CD4-positive, CD25-positive, alpha-beta regulatory T cell (primary cell): ENCODE results near the gene ASAP2. TPM values are rescaled to one million over a fixed set of nuclear protein-coding genes. Genes with fewer than 3 reads are reported as not detected.

Source experiments
- ATAC-seq, 2 donors: fragments of 150-1000 bp; cut with Tn5 transposase; one replicate each; pipeline ENCODE4 v1.10.0; 2021; ENCODE audit warnings: low read depth in 2 of 2, moderate number of reproducible peaks in 2 of 2, moderate library complexity in 1 of 2
- DNase-seq, 3 donors: peaks; one replicate each; pipeline versions ENCODE4 v3.0.0 to v3.0.0-alpha.2; 2012 to 2022; ENCODE audit warnings: mixed read lengths in 1 of 3
- H3K27ac ChIP-seq: one replicate; pipeline ENCODE4 v1.7.0; 2013; ENCODE audit warnings: mild to moderate bottlenecking, low read length; ENCODE audit not compliant: insufficient read depth, poor library complexity, severe bottlenecking
- H3K27me3 ChIP-seq: one replicate; pipeline ENCODE4 v1.7.0; 2013; ENCODE audit warnings: low read length; ENCODE audit not compliant: control insufficient read depth, insufficient read depth
- H3K36me3 ChIP-seq: one replicate; pipeline ENCODE4 v1.7.0; 2013; ENCODE audit warnings: mild to moderate bottlenecking, low read length, moderate library complexity; ENCODE audit not compliant: control insufficient read depth, insufficient read depth
- H3K4me1 ChIP-seq: 2 replicates; pipeline ENCODE4 v1.7.0; 2013; ENCODE audit warnings: mild to moderate bottlenecking, low read length; ENCODE audit not compliant: insufficient read depth, control insufficient read depth, poor library complexity, severe bottlenecking
- H3K4me3 ChIP-seq: one replicate; pipeline ENCODE4 v1.7.0; 2013; ENCODE audit warnings: low read depth, mild to moderate bottlenecking, low read length, moderate library complexity
- H3K9me3 ChIP-seq, 2 experiments: 1 replicate in 1 of 2; 2 replicates in 1 of 2; pipeline ENCODE4 v1.7.0; 2013; ENCODE audit warnings: low read length in 2 of 2, mild to moderate bottlenecking in 1 of 2, moderate library complexity in 1 of 2; ENCODE audit not compliant: control insufficient read depth in 2 of 2
- H3K27ac Mint-ChIP-seq, 3 donors: one replicate each; pipeline ENCODE4 v1.8.0; 2020 to 2022; ENCODE audit warnings: mild to moderate bottlenecking in 3 of 3, mixed read lengths in 3 of 3, moderate library complexity in 2 of 3
- H3K27me3 Mint-ChIP-seq: one replicate; pipeline ENCODE4 v1.8.0; 2022; ENCODE audit warnings: mild to moderate bottlenecking, mixed read lengths
- H3K36me3 Mint-ChIP-seq: one replicate; pipeline ENCODE4 v1.8.0; 2020; ENCODE audit warnings: mixed read lengths
- H3K4me1 Mint-ChIP-seq, 4 donors: one replicate each; pipeline ENCODE4 v1.8.0; 2020 to 2022; ENCODE audit warnings: mixed read lengths in 4 of 4, mild to moderate bottlenecking in 1 of 4
- H3K4me3 Mint-ChIP-seq, 4 donors: one replicate each; pipeline ENCODE4 v1.8.0; 2020 to 2022; ENCODE audit warnings: mild to moderate bottlenecking in 4 of 4, mixed read lengths in 4 of 4, moderate library complexity in 3 of 4
- H3K9me3 Mint-ChIP-seq, 7 donors: one replicate each; pipeline ENCODE4 v1.8.0; 2020 to 2022; ENCODE audit warnings: mixed read lengths in 7 of 7, mild to moderate bottlenecking in 3 of 7, moderate library complexity in 2 of 7
- polyA plus RNA-seq, 4 donors: library from polyadenylated mRNA; unstranded; fragments of 300-500 nt; fragmentation: Illumina TruSeq; gene quantifications; one replicate each; pipeline ENCODE4 v1.2.3, GENCODE V29; 2021
- total RNA-seq: library from RNA; stranded (reverse); gene quantifications from one replicate; pipeline ENCODE4 v1.2.3, GENCODE V29; 2022

ASAP2 gene
- total and polyA plus RNA-seq, 5 donors from 2014 or later = 1.5 TPM; not detected in 4

GRCh38 chr2:9166579-9167377 is 39.8 kb upstream of the ASAP2 start:
- H3K36me3 Mint-ChIP-seq = no peaks in the 10 kb centered on the region
- no peak for ATAC-seq
- H3K27ac Mint-ChIP-seq = no peak overlapping the region
- no peak for DNase-seq
- H3K4me1 ChIP-seq = no peaks in the 10 kb centered on the region
- no peak overlapping the region for H3K27ac ChIP-seq
- no peak overlapping the region for H3K4me3 ChIP-seq
- no peaks in the 10 kb centered on the region for H3K9me3 Mint-ChIP-seq
- H3K4me3 Mint-ChIP-seq = no peak overlapping the region
- H3K27me3 Mint-ChIP-seq = peaks cover 10% of the 10 kb centered on the region
- H3K36me3 ChIP-seq = no peaks in the 10 kb centered on the region
- no peaks in the 10 kb centered on the region for H3K27me3 ChIP-seq
- H3K4me1 Mint-ChIP-seq = no peaks in the 10 kb centered on the region
- H3K9me3 ChIP-seq = no peaks in the 10 kb centered on the region

- Mint-ChIP-seq H3K36me3 (no peaks in the 10 kb centered on the region), H3K27ac (no peak overlapping the region), H3K9me3 (no peaks in the 10 kb centered on the region), H3K4me1 (no peaks in the 10 kb centered on the region), H3K4me3 (no peak overlapping the region), H3K27me3 (peaks cover 21% of the 10 kb centered on the region)
- ATAC-seq (no peak), DNase-seq (no peak)
- H3K4me1 ChIP-seq = no peaks in the 10 kb centered on the region
- no peak overlapping the region for H3K4me3 ChIP-seq
- no peaks in the 10 kb centered on the region for H3K36me3 ChIP-seq
- no peaks in the 10 kb centered on the region for H3K27me3 ChIP-seq
- no peak overlapping the region for H3K27ac ChIP-seq
- no peaks in the 10 kb centered on the region for H3K9me3 ChIP-seq
These were observed 38.6 kb upstream of the ASAP2 start for GRCh38 chr2:9167718-9168657.

GRCh38 chr2:9168821-9169221 is 37.8 kb upstream of the ASAP2 start:
- H3K27ac Mint-ChIP-seq = no peak overlapping the region

GRCh38 chr2:9169349-9170107 is 37.1 kb upstream of the ASAP2 start:
- ATAC-seq (no peak), DNase-seq (no peak)
- no peak overlapping the region for H3K4me3 ChIP-seq
- Mint-ChIP-seq H3K27me3 (peaks cover 21% of the 10 kb centered on the region), H3K36me3 (no peaks in the 10 kb centered on the region), H3K4me1 (no peaks in the 10 kb centered on the region), H3K4me3 (no peak overlapping the region), H3K27ac (no peak overlapping the region), H3K9me3 (no peaks in the 10 kb centered on the region)
- no peaks in the 10 kb centered on the region for H3K36me3 ChIP-seq
- H3K9me3 ChIP-seq = no peaks in the 10 kb centered on the region
- no peaks in the 10 kb centered on the region for H3K27me3 ChIP-seq
- H3K27ac ChIP-seq = no peak overlapping the region
- H3K4me1 ChIP-seq = no peaks in the 10 kb centered on the region

More at GRCh38 chr2:9168821-9169221, 37.8 kb upstream of the ASAP2 start:
- ATAC-seq (no peak), DNase-seq (no peak)
- no peaks in the 10 kb centered on the region for H3K36me3 ChIP-seq
- Mint-ChIP-seq H3K36me3 (no peaks in the 10 kb centered on the region), H3K27me3 (peaks cover 21% of the 10 kb centered on the region), H3K4me3 (peak overlapping the region in 1 of 4 donors; percentile 56), H3K4me1 (no peaks in the 10 kb centered on the region), H3K9me3 (no peaks in the 10 kb centered on the region)
- H3K4me1 ChIP-seq = no peaks in the 10 kb centered on the region
- H3K9me3 ChIP-seq = no peaks in the 10 kb centered on the region
- no peaks in the 10 kb centered on the region for H3K27me3 ChIP-seq
- H3K4me3 ChIP-seq = no peak overlapping the region
- H3K27ac ChIP-seq = no peak overlapping the region

GRCh38 chr2:9170458-9171130 is 36.0 kb upstream of the ASAP2 start:
- DNase-seq = no peak
- ATAC-seq = no peak
- H3K27me3 ChIP-seq = no peaks in the 10 kb centered on the region
- Mint-ChIP-seq H3K4me1 (no peaks in the 10 kb centered on the region), H3K9me3 (no peaks in the 10 kb centered on the region), H3K36me3 (no peaks in the 10 kb centered on the region), H3K27ac (no peak overlapping the region), H3K4me3 (no peak overlapping the region), H3K27me3 (peaks cover 18% of the 10 kb centered on the region)
- no peak overlapping the region for H3K27ac ChIP-seq
- H3K4me3 ChIP-seq = no peak overlapping the region
- H3K36me3 ChIP-seq = no peaks in the 10 kb centered on the region
- H3K4me1 ChIP-seq = no peaks in the 10 kb centered on the region
- H3K9me3 ChIP-seq = no peaks in the 10 kb centered on the region

- Mint-ChIP-seq H3K27ac (no peak overlapping the region), H3K36me3 (no peaks in the 10 kb centered on the region), H3K9me3 (no peaks in the 10 kb centered on the region), H3K4me3 (no peak overlapping the region), H3K4me1 (no peaks in the 10 kb centered on the region), H3K27me3 (peaks cover 16% of the 10 kb centered on the region)
- H3K27ac ChIP-seq = no peak overlapping the region
- H3K4me3 ChIP-seq = no peak overlapping the region
- H3K9me3 ChIP-seq = no peaks in the 10 kb centered on the region
- ATAC-seq = no peak
- H3K36me3 ChIP-seq = no peaks in the 10 kb centered on the region
- H3K4me1 ChIP-seq = no peaks in the 10 kb centered on the region
- DNase-seq = no peak
- H3K27me3 ChIP-seq = no peaks in the 10 kb centered on the region
These were observed 31.7 kb upstream of the ASAP2 start for GRCh38 chr2:9174771-9175437.
